ENCODE measurements around the gene EIF3B. TPM values are rescaled to one million over a fixed set of nuclear protein-coding genes. Genes with fewer than 3 reads are reported as not detected.
"Not testable (repeated sequence)": the region's sequence is repeated elsewhere in the genome, so short reads cannot be mapped to it uniquely, and the experiment has no call there.

EIF3B gene
- total and polyA plus RNA-seq, 4 donors = 27.4 to 98.8 (median 60.8) TPM

DNA sequence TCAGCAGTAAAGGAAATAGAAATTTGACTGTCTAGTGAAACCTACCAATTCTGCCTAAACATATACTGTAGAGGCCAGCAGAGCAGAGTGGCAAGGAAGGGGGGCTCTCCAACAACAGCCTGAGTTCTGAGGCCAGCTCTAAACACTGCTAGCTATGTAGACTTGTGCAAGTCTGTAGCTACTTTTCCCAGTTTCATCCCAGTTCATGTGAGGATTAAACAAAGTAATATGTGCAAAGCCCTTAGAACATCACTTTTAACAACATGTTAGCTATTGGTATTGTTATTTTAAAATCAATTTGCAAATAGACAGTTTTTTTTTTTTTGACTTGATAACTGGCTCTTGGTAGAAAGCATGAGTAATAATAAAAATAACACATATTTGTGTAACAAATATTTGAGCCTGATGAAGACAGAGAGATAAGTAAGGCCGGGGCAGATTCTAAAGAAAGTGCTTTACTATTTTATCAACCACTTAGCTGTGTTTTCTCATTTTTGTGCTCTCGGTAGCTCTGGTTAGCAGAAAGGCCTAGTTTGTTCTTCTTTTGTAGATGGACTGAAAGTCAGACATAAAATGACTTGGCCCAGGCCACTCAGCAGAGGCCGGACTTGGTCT, 58.1 kb downstream of the EIF3B start:
- no peak for DNase-seq (ENCODE audit: low spot score)
- Histone ChIP-seq H3K36me3 (ENCODE audit: control insufficient read depth in 4 of 4, insufficient read depth in 3 of 4, low read depth in 1 of 4, low read length in 3 of 4) (no peaks in the 10 kb centered on the region), H3K27ac (ENCODE audit: low read depth in 1 of 2, low read length in 2 of 2) (peak overlapping the region in 1 of 2 donors; percentile 8), H3K27me3 (ENCODE audit: control insufficient read depth in 4 of 4, insufficient read depth in 4 of 4, low read length in 3 of 4) (no peaks in the 10 kb centered on the region), H3K4me3 (ENCODE audit: low read depth in 1 of 3, low read length in 3 of 3) (no peak overlapping the region), H3K9ac (ENCODE audit: low read depth in 1 of 2, low read length in 2 of 2) (no peak overlapping the region), H3K4me1 (ENCODE audit: control insufficient read depth in 4 of 4, insufficient read depth in 4 of 4, low read length in 3 of 4) (peaks cover 0 to 9% (median 3%) of the 10 kb centered on the region in 4 donors), H3K9me3 (ENCODE audit: control insufficient read depth in 4 of 4, low read length in 3 of 4) (no peaks in the 10 kb centered on the region)
- TF ChIP-seq HNF4G (IDR thresholded peaks at IDR 0.05) (no peak), NR2F2 (IDR thresholded peaks at IDR 0.05) (no peak)
- WGBS = 38% methylated on average over 3 of the region's 3 CpGs

DNA sequence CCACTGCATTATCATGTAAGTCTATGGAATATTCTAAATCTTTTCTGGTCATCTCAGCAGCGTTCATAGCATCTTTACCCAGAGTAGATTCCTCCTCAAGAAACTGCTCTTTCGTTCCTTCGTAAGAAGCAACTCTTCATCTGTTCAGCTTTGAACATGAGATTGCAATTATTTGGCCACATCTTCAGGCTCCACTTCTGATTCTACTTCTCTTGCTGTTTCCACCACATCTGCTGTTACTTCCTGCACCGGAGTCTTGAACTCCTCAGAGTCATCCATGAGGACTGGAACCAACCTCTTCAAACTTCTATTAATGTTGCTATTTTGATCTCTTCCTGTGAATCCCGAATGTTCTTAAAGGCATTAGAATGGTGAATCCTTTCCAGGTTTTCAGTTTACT, 61.4 kb downstream of the EIF3B start:
- Histone ChIP-seq H3K27ac (ENCODE audit: low read depth in 1 of 2, low read length in 2 of 2) (no peak overlapping the region), H3K36me3 (ENCODE audit: control insufficient read depth in 4 of 4, insufficient read depth in 3 of 4, low read depth in 1 of 4, low read length in 3 of 4) (no peaks in the 10 kb centered on the region), H3K4me1 (ENCODE audit: control insufficient read depth in 4 of 4, insufficient read depth in 4 of 4, low read length in 3 of 4) (peaks cover 0 to 9% (median 2%) of the 10 kb centered on the region in 4 donors), H3K9me3 (ENCODE audit: control insufficient read depth in 4 of 4, low read length in 3 of 4) (no peaks in the 10 kb centered on the region), H3K4me3 (ENCODE audit: low read depth in 1 of 3, low read length in 3 of 3) (no peak overlapping the region), H3K9ac (ENCODE audit: low read depth in 1 of 2, low read length in 2 of 2) (no peak overlapping the region), H3K27me3 (ENCODE audit: control insufficient read depth in 4 of 4, insufficient read depth in 4 of 4, low read length in 3 of 4) (no peaks in the 10 kb centered on the region)
- DNase-seq (ENCODE audit: low spot score) = no peak
- WGBS = 80% methylated on average over 5 of the region's 5 CpGs
- TF ChIP-seq RAD21 (IDR thresholded peaks at IDR 0.05) (no peak), EGR1 (IDR thresholded peaks at IDR 0.05; ENCODE audit: low read depth in 2 of 2) (no peak)

DNA sequence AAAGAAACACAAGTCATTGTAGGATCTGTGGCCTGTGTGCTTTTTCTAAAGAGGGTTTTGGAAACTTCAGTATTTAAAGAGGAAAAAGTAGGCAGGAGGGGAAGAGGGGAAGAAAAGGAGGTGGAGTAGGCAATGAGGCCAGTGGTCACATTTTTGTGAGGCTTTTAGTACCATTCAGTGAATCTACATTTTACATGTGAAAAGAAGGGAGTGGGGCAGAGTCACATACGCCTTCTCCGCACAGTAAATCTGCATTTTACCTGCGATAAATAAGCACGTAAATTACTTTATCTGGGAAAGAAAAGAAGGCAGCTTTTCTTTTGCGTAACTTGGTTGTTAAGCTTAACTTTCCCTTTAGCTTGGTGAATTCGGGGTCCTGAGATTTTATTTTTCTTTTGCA, 62.0 kb downstream of the EIF3B start:
- DNase-seq (ENCODE audit: low spot score) = no peak
- H3K4me1 ChIP-seq (ENCODE audit: control insufficient read depth in 4 of 4, insufficient read depth in 4 of 4, low read length in 3 of 4) = peaks cover 0 to 6% (median under 1%) of the 10 kb centered on the region in 4 donors
- WGBS = 95% methylated on average over 6 of the region's 6 CpGs

DNA sequence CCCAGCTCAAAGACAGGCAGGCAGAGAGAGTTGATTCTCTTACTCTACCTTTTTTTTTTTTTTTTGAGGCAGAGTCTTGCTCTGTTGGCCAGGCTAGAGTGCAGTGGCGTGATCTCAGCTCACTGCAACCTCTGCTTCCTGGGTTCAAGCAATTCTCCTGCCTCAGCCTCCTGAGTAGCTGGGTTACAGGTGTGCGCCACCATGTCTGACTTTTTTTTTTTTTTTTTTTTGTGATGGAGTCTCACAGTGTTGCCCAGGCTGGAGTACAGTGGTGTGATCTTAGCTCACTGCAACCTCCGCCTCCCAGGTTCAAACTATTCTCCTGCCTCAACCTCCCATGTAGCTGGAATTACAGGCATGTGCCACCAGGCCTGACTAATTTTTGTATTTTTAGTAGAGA, 62.6 kb downstream of the EIF3B start:
- not testable (repeated sequence) for H3K4me1 ChIP-seq (ENCODE audit: control insufficient read depth in 4 of 4, insufficient read depth in 4 of 4, low read length in 3 of 4); H3K36me3 ChIP-seq (ENCODE audit: control insufficient read depth in 4 of 4, insufficient read depth in 3 of 4, low read depth in 1 of 4, low read length in 3 of 4)
- 96% methylated on average over 3 of the region's 3 CpGs for WGBS

More for the DNA sequence above, 62.0 kb downstream of the EIF3B start:
- H3K4me3 ChIP-seq (ENCODE audit: low read depth in 1 of 3, low read length in 3 of 3) = no peak overlapping the region
- no peaks in the 10 kb centered on the region for H3K27me3 ChIP-seq (ENCODE audit: control insufficient read depth in 4 of 4, insufficient read depth in 4 of 4, low read length in 3 of 4)
- no peak for TF ChIP-seq FOXA2 (IDR thresholded peaks at IDR 0.05)
- no peak for TF ChIP-seq RXRA (IDR thresholded peaks at IDR 0.05)
- no peak for TF ChIP-seq TAF1 (conservative IDR thresholded peaks at IDR 0.05)
- TF ChIP-seq SP1 (IDR thresholded peaks at IDR 0.05) = no peak
- TF ChIP-seq, protein P1, sequence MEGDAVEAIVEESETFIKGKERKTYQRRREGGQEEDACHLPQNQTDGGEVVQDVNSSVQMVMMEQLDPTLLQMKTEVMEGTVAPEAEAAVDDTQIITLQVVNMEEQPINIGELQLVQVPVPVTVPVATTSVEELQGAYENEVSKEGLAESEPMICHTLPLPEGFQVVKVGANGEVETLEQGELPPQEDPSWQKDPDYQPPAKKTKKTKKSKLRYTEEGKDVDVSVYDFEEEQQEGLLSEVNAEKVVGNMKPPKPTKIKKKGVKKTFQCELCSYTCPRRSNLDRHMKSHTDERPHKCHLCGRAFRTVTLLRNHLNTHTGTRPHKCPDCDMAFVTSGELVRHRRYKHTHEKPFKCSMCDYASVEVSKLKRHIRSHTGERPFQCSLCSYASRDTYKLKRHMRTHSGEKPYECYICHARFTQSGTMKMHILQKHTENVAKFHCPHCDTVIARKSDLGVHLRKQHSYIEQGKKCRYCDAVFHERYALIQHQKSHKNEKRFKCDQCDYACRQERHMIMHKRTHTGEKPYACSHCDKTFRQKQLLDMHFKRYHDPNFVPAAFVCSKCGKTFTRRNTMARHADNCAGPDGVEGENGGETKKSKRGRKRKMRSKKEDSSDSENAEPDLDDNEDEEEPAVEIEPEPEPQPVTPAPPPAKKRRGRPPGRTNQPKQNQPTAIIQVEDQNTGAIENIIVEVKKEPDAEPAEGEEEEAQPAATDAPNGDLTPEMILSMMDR (IDR thresholded peaks at IDR 0.05; ENCODE audit: low read depth, low read length, missing input control) = no peak
- TF ChIP-seq RAD21 (IDR thresholded peaks at IDR 0.05) = no peak
- TF ChIP-seq FOXA1 (IDR thresholded peaks at IDR 0.05) = no peak
- TF ChIP-seq, protein P2, sequence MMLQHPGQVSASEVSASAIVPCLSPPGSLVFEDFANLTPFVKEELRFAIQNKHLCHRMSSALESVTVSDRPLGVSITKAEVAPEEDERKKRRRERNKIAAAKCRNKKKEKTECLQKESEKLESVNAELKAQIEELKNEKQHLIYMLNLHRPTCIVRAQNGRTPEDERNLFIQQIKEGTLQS (IDR thresholded peaks at IDR 0.05) = no peak
- H3K9ac ChIP-seq (ENCODE audit: low read depth in 1 of 2, low read length in 2 of 2) = no peak overlapping the region
- no peak overlapping the region for H3K27ac ChIP-seq (ENCODE audit: low read depth in 1 of 2, low read length in 2 of 2)
- H3K36me3 ChIP-seq (ENCODE audit: control insufficient read depth in 4 of 4, insufficient read depth in 3 of 4, low read depth in 1 of 4, low read length in 3 of 4) = no peaks in the 10 kb centered on the region
- no peaks in the 10 kb centered on the region for H3K9me3 ChIP-seq (ENCODE audit: control insufficient read depth in 4 of 4, low read length in 3 of 4)

More for the DNA sequence above, 62.6 kb downstream of the EIF3B start:
- H3K4me3 ChIP-seq (ENCODE audit: low read depth in 1 of 3, low read length in 3 of 3); H3K9ac ChIP-seq (ENCODE audit: low read depth in 1 of 2, low read length in 2 of 2); DNase-seq (ENCODE audit: low spot score); H3K27ac ChIP-seq (ENCODE audit: low read depth in 1 of 2, low read length in 2 of 2); H3K27me3 ChIP-seq (ENCODE audit: control insufficient read depth in 4 of 4, insufficient read depth in 4 of 4, low read length in 3 of 4); H3K9me3 ChIP-seq (ENCODE audit: control insufficient read depth in 4 of 4, low read length in 3 of 4): not testable (repeated sequence)

All from liver (tissue), 9 donors.